GM19193 (cell line): ENCODE results near the gene DCAF6.

Experiments used
- POLR2A ChIP-seq: IDR thresholded peaks from 4 replicates; pipeline ENCODE4 v1.6.1; 2011; ENCODE audit not compliant: insufficient read depth, insufficient read length; ENCODE audit errors: extremely low read depth

The DCAF6 gene

GRCh38 chr1:168007691-168008090 lies 71.2 kb downstream of the DCAF6 start:
- no peak for TF ChIP-seq POLR2A

GRCh38 chr1:168008595-168008994 lies 72.1 kb downstream of the DCAF6 start:
- TF ChIP-seq POLR2A: no peak

- TF ChIP-seq POLR2A: no peak
Observed at GRCh38 chr1:168009322-168009721, 72.8 kb downstream of the DCAF6 start.

- TF ChIP-seq POLR2A: no peak
Observed at GRCh38 chr1:168019407-168019806, 82.9 kb downstream of the DCAF6 start.

DNA sequence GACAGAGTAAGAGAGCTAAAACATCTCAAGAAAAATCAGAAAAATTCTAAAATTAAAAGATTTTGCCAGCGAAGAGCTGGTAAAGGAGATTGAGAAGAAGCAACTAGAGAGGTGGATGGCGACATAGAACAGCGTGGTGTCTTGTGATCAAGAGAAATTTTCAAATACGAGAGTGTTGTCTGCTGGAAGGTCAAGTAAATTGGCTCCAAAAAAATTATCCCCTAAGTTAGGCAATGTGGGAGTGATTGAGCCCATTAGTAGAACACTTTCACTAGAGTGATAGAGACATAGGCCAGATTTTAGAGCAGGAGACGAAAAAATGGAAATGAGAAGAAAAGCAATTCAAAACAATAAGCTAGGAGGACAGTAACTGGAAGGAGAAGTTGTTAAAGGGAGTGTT lies 94.7 kb downstream of the DCAF6 start:
- no peak for TF ChIP-seq POLR2A

DNA sequence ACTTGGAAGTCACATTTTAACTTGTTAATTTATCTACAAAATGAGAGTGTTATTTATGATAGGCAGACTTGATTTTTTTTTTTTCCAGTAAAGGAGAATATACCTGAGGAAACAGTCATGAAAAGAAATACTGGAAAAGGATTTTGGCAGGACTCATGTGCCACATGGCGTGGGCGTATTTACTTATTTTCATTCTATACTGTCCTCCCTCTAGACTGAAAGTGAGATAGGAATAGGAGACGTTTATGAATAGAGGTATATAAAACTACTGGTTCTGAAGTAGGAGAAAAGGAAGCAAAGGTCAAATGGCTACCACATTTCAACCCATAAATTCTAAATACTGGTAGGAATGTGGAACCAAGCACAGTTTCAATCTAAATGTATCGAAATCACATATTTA lies 95.1 kb downstream of the DCAF6 start:
- TF ChIP-seq POLR2A: no peak

DNA sequence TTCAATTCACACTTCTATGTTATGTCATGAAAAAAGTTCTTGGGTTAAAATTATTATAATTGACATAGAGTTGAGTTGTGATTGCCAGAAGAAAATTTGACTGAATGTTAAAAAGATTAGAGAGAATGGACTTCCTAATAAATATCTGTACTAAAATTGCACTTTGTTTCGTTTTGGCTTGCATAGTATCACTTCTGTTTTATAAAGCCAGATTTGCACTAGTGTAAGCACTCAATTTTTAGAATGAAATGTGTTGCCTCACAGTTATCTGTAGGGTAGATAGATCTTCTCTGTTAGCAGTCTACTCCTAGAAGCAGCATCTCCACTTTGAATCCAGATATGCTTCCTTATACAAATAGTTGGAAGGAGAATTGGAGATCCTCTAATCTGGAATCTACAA lies 95.5 kb downstream of the DCAF6 start:
- TF ChIP-seq POLR2A: no peak

- no peak for TF ChIP-seq POLR2A
Observed at GRCh38 chr1:168035345-168035744, 98.9 kb downstream of the DCAF6 start.

- no peak for TF ChIP-seq POLR2A
Observed at GRCh38 chr1:168042362-168042761, 105.9 kb downstream of the DCAF6 start.

- no peak for TF ChIP-seq POLR2A
Observed at GRCh38 chr1:168045311-168045710, 108.8 kb downstream of the DCAF6 start.

GRCh38 chr1:168050307-168050706 lies 113.8 kb downstream of the DCAF6 start:
- no peak for TF ChIP-seq POLR2A

DNA sequence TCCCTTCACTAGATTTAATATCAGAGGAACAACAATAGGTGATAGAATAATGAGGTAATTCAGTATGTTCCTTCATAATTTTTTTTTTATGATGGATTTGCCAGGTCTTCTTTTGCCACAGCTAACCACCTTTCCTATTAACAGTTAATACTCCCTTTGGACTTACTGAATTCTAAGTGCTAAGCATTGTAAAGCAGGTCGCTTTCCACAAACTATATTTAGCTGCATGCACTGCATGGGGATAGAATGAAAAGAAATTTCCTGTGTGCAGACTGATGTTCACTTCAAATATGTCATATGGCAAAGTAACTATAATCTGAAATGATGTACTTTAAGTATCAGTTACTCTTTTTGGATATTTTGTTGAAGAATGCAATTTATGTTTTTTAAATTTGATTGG lies 114.4 kb downstream of the DCAF6 start:
- TF ChIP-seq POLR2A: no peak

DNA sequence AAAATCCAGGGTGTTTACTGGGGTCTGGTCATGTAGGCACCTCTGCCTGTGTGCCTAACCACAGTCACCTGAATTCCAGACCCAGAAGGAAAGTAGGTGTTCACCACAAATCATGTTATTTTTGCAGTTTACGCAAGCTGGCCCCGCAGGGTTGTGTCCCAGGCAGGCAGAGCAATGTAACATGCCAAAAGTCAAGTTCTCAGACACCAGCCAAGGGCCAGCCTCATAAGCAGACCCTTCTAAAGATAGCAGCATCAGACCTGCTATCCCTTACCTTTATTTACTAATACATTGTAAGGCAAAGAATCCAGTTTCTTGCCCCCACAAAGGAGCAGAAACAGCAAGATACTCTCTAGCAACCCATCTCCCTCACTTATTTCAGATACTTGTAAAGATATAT lies 117.2 kb downstream of the DCAF6 start:
- no peak for TF ChIP-seq POLR2A

DNA sequence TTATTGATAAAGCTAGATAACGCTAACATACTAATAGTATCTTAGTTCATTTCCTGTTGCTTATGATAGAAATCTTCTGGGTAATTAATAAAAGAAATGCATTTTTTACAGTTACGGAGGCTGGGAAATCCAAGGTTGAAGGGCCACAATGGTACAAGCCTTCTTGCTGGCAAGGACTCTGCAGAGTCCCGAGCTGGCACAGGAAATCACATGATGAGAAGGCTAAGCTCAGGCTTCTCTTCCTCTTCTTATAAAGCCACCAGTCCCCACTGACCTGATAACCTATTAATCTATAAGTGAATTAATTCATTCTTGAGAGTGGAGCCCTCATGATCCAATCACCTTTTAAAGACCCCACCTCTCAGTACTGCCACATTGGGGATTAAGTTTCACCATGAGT lies 117.6 kb downstream of the DCAF6 start:
- no peak for TF ChIP-seq POLR2A

DNA sequence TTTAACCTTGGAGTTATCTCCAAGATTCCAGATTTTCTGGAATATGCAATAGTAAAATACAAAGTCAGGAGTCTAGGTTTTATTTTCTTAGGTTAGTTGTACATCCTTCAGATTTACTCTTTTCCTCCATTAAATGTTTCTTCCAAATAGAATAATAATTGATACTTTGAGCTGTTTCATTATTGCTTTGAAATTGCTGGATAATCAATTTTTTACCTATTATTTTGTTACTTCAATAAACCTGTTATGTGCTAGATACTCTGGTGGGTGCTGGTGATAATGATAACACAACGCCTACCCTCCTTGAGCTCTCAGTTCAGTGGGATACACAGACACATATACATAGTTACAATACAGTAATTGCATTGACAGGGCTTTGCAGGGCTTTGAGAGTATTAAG lies 120.9 kb downstream of the DCAF6 start:
- TF ChIP-seq POLR2A: no peak

DNA sequence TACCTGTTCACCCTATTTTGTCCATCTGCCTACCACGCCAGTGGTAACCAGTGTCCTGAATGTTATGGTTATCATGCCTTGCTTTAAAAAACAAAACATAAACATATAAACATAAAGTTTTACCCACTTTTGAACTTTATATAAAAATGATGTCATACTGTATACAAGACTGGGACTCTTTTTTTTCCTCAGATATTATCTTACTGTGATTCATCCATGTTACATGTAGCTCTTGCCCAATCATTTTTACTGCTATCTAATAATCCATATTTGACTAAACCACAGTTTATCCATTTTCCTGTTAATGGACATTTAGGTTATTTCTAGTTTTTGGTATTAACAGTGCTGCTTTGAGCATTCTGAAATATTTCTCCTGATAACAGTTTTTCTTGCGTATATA lies 121.4 kb downstream of the DCAF6 start:
- TF ChIP-seq POLR2A: no peak

GRCh38 chr1:168064216-168064615 lies 127.7 kb downstream of the DCAF6 start:
- no peak for TF ChIP-seq POLR2A

- TF ChIP-seq POLR2A: no peak
Observed at GRCh38 chr1:168065506-168065905, 129.0 kb downstream of the DCAF6 start.

- TF ChIP-seq POLR2A: no peak
Observed at GRCh38 chr1:168069384-168069783, 132.9 kb downstream of the DCAF6 start.

- no peak for TF ChIP-seq POLR2A
Observed at GRCh38 chr1:168079761-168080160, 143.3 kb downstream of the DCAF6 start.
